IMR-90 (cell line): ENCODE data around the gene FA2H. TPM values are rescaled to one million over a fixed set of nuclear protein-coding genes. Genes with fewer than 3 reads are reported as not detected.

Source experiments
- ATAC-seq: fragments of 200-7000 bp; cut with Tn5 transposase; 2 replicates; pipeline ENCODE4 v1.9.1; 2020; ENCODE audit warnings: low read depth, mild to moderate bottlenecking, moderate library complexity
- BruUV-seq: library from RNA; stranded (reverse); fragments of 400-500 nt; replicated peaks from 2 replicates; lab custom pipeline; 2021; lab: Mats Ljungman, UMichigan
- CTCF ChIA-PET: fragments of 300-600 bp; formaldehyde crosslinking; extraction: SDS; loops from one replicate; lab custom pipeline; 2021; ENCODE audit warnings: antibody characterized with exemption; lab: Yijun Ruan, JAX
- POLR2A ChIA-PET: fragments of 300-600 bp; sonication (Branson Sonifier 250); formaldehyde crosslinking; loops from one replicate; lab custom pipeline; 2022; ENCODE audit warnings: antibody characterized with exemption; ENCODE audit not compliant: unreplicated experiment; lab: Charles Lee
- DNase-seq: peaks from one replicate; pipeline ENCODE4 v3.0.0; 2013
- H2AFZ ChIP-seq: replicated peaks from 2 replicates; pipeline ENCODE3; 2013; ENCODE audit warnings: low read length, mild to moderate bottlenecking; ENCODE audit not compliant: poor library complexity
- H2AK5ac ChIP-seq: 2 replicates; pipeline ENCODE4 v1.6.1; 2013; ENCODE audit warnings: low read depth, low read length, inconsistent platforms
- H2AK9ac ChIP-seq: replicated peaks from 2 replicates; pipeline ENCODE3; 2013; ENCODE audit warnings: mild to moderate bottlenecking, low read depth, low read length, moderate library complexity; ENCODE audit not compliant: poor library complexity
- H2BK120ac ChIP-seq: 2 replicates; pipeline ENCODE4 v1.6.1; 2013; ENCODE audit warnings: low read depth, low read length, inconsistent platforms
- H2BK15ac ChIP-seq: 3 replicates; pipeline ENCODE4 v1.6.1; 2013; ENCODE audit warnings: low read depth, low read length, inconsistent platforms
- H2BK20ac ChIP-seq: 2 replicates; pipeline ENCODE4 v1.6.1; 2013; ENCODE audit warnings: low read depth, mild to moderate bottlenecking, inconsistent platforms, low read length, moderate library complexity
- H2BK5ac ChIP-seq: 2 replicates; pipeline ENCODE4 v1.6.1; 2013; ENCODE audit warnings: mild to moderate bottlenecking, low read depth, low read length, inconsistent platforms; ENCODE audit not compliant: poor library complexity, severe bottlenecking
- H3K14ac ChIP-seq: replicated peaks from 2 replicates; pipeline ENCODE4 v1.6.1; 2013; ENCODE audit warnings: low read depth, low read length, inconsistent platforms
- H3K18ac ChIP-seq: 2 replicates; pipeline ENCODE4 v1.6.1; 2013; ENCODE audit warnings: low read depth, low read length, control low read depth
- H3K23ac ChIP-seq: 2 replicates; pipeline ENCODE4 v1.6.1; 2013; ENCODE audit warnings: low read depth, low read length, inconsistent platforms
- H3K27ac ChIP-seq: 2 replicates; pipeline ENCODE4 v1.5.1; 2013; ENCODE audit warnings: mild to moderate bottlenecking, control low read depth, low read length; ENCODE audit not compliant: insufficient read depth
- H3K27me3 ChIP-seq: 2 replicates; pipeline ENCODE4 v1.6.1; 2013; ENCODE audit warnings: low read length; ENCODE audit not compliant: control insufficient read depth, insufficient read depth
- H3K36me3 ChIP-seq: 2 replicates; pipeline ENCODE4 v1.6.1; 2013; ENCODE audit warnings: low read length, mixed read lengths; ENCODE audit not compliant: control insufficient read depth, insufficient read depth
- H3K4ac ChIP-seq: 2 replicates; pipeline ENCODE4 v1.6.1; 2013; ENCODE audit warnings: low read depth, low read length, inconsistent platforms
- H3K4me1 ChIP-seq: 2 replicates; pipeline ENCODE4 v1.6.1; 2013; ENCODE audit warnings: low read length, mixed read lengths; ENCODE audit not compliant: control insufficient read depth, insufficient read depth
- H3K4me2 ChIP-seq: 2 replicates; pipeline ENCODE4 v1.6.1; 2013; ENCODE audit warnings: low read depth, mild to moderate bottlenecking, control low read depth, low read length, moderate library complexity
- H3K4me3 ChIP-seq: 2 replicates; pipeline ENCODE4 v1.5.1; 2013; ENCODE audit warnings: low read depth, mild to moderate bottlenecking, control low read depth, low read length, moderate library complexity; ENCODE audit not compliant: insufficient read depth
- H3K56ac ChIP-seq: 2 replicates; pipeline ENCODE4 v1.6.1; 2013; ENCODE audit warnings: low read length, inconsistent platforms; ENCODE audit not compliant: insufficient read depth; ENCODE audit errors: extremely low read depth
- H3K79me1 ChIP-seq, 2 experiments: 2 replicates each; pipeline ENCODE4 v1.6.1; 2013; ENCODE audit warnings: low read length in 2 of 2, inconsistent platforms in 1 of 2, low read depth in 1 of 2
- H3K9ac ChIP-seq: 2 replicates; pipeline ENCODE4 v1.6.1; 2013; ENCODE audit warnings: low read depth, low read length, control low read depth
- H3K9me1 ChIP-seq: 2 replicates; pipeline ENCODE4 v1.6.1; 2013; ENCODE audit warnings: low read length, inconsistent platforms; ENCODE audit not compliant: insufficient read depth
- H3K9me3 ChIP-seq: 2 replicates; pipeline ENCODE4 v1.6.1; 2013; ENCODE audit warnings: low read length; ENCODE audit not compliant: control insufficient read depth, insufficient read depth
- H4K20me1 ChIP-seq: 2 replicates; pipeline ENCODE4 v1.6.1; 2013; ENCODE audit warnings: low read length, inconsistent platforms; ENCODE audit not compliant: insufficient read depth
- H4K5ac ChIP-seq: 2 replicates; pipeline ENCODE4 v1.6.1; 2013; ENCODE audit warnings: mild to moderate bottlenecking, low read depth, low read length, control low read depth
- H4K8ac ChIP-seq, 2 experiments: 2 replicates each; pipeline ENCODE4 v1.6.1; 2013; ENCODE audit warnings: low read depth in 2 of 2, low read length in 2 of 2, control low read depth in 1 of 2, inconsistent platforms in 1 of 2
- H4K91ac ChIP-seq: 2 replicates; pipeline ENCODE4 v1.6.1; 2013; ENCODE audit warnings: low read depth, low read length, inconsistent platforms; ENCODE audit not compliant: insufficient read depth
- MAFK ChIP-seq: IDR thresholded peaks from 2 replicates; pipeline ENCODE4 v1.6.1; 2012; ENCODE audit warnings: low read depth, low read length, improper control_type of control experiment
- WGBS, 2 experiments: methylation state at CpG; one replicate each; pipeline versions ENCODE4 v1.1.5 to v1.1.7; 2013; ENCODE audit warnings: missing lambda C conversion rate in 2 of 2; ENCODE audit not compliant: insufficient read length in 1 of 2; ENCODE audit errors: extremely low coverage in 2 of 2; 5-methylcytosine and 5-hydroxymethylcytosine counted together
- dilution Hi-C: fragments of 300-500 bp; cut with HindIII; formaldehyde crosslinking; loops from one replicate; pipeline ENCODE4 v1.14.3; 2018; ENCODE audit warnings: low sequenced_read_pairs; ENCODE audit not compliant: unreplicated experiment
- in situ Hi-C: fragments of 300-500 bp; cut with MboI; formaldehyde crosslinking; loops from 3 replicates; pipeline ENCODE4 v1.14.3; 2019; ENCODE audit warnings: low sequenced_read_pairs, inconsistent platforms, mixed read lengths
- intact Hi-C: fragments of 100-400 bp; cut with micrococcal nuclease; formaldehyde crosslinking; loops from 2 replicates; pipeline ENCODE4 v1.10.0; 2022
- polyA plus RNA-seq, 3 experiments: library from polyadenylated mRNA; depleted of rRNA; stranded (reverse); fragments of >200 nt; gene quantifications; 2 replicates each; pipeline ENCODE4 v1.2.3, GENCODE V29; 2012; ENCODE audit warnings: low replicate concordance in 1 of 3
- total RNA-seq: library from RNA; depleted of rRNA; stranded (reverse); fragments of >200 nt; gene quantifications from 2 replicates; pipeline ENCODE4 v1.2.3, GENCODE V29; 2012

The FA2H gene
- total and polyA plus RNA-seq, 2 of the 4 experiments (the other 2 are of a cell fraction) = not detected

GRCh38 chr16:74758801-74759200 lies 15.8 kb downstream of the FA2H start:
- Histone ChIP-seq H3K9ac (no peak overlapping the region), H3K4ac (no peak overlapping the region), H2BK5ac (no peak overlapping the region), H3K14ac (no peak overlapping the region), H3K23ac (no peak overlapping the region), H3K4me1 (no peaks in the 10 kb centered on the region), H2BK20ac (no peak overlapping the region), H3K27ac (no peak overlapping the region), H3K18ac (no peak overlapping the region), H3K4me3 (no peak overlapping the region), H2AK5ac (no peak overlapping the region), H2AK9ac (no peak overlapping the region), H3K9me1 (no peaks in the 10 kb centered on the region), H4K20me1 (no peaks in the 10 kb centered on the region), H3K9me3 (no peaks in the 10 kb centered on the region), H3K56ac (no peak overlapping the region), H3K79me1 (no peaks in the 10 kb centered on the region), H2BK15ac (no peak overlapping the region), H2BK120ac (no peak overlapping the region), H3K36me3 (no peaks in the 10 kb centered on the region), H4K8ac (no peak overlapping the region), H2AFZ (no peak overlapping the region), H3K4me2 (no peak overlapping the region), H4K91ac (no peak overlapping the region), H4K5ac (no peak overlapping the region), H3K27me3 (peaks cover 7% of the 10 kb centered on the region)
- CTCF ChIA-PET = no interaction called here
- intact Hi-C loops = no loop called here
- in situ Hi-C loops = no loop called here
- 100% methylated on average over 1 of the region's 4 CpGs; no CpG with 5 or more reads in 1 of the 2 experiments for WGBS, 2 experiments
- no TSS peak for BruUV-seq
- TF ChIP-seq MAFK = no peak
- dilution Hi-C loops = no loop called here
- POLR2A ChIA-PET = no interaction called here
- DNase-seq (no peak), ATAC-seq (no peak)
